ENCODE measurements around the gene IGF2BP1. TPM values are rescaled to one million over a fixed set of nuclear protein-coding genes. Genes with fewer than 3 reads are reported as not detected.

Gene IGF2BP1
- total RNA-seq (2021; fragmentation: NEBNext Ultra II Directional; extraction: Animal tissue kit (Norgen Biotek cat#: 25700)): 487 and 513 TPM in 2 replicates
- polyA plus RNA-seq (2011; rRNA removed): 41.6 and 92.2 TPM in 2 replicates
- 61.5 TPM for polyA plus RNA-seq (2011; cell fraction: cytosol; rRNA removed)
- polyA plus RNA-seq (2011; cell fraction: nucleus; rRNA removed): 133 TPM
- polyA plus RNA-seq (2012, experiment 1 of 2): 99.0 to 129 TPM (median 117 TPM) in 4 replicates
- polyA plus RNA-seq (2012, experiment 2 of 2): 51.1 TPM
- 101 TPM for polyA plus RNA-seq (2013, experiment 1 of 2)
- polyA plus RNA-seq (2013, experiment 2 of 2): 103 TPM
- polyA minus RNA-seq (2011; rRNA and poly(A)+ RNA removed): 125 and 134 TPM in 2 replicates
- polyA minus RNA-seq (2011; cell fraction: cytosol; rRNA and poly(A)+ RNA removed): 145 TPM
- 95.5 TPM for polyA minus RNA-seq (2011; cell fraction: nucleus; rRNA and poly(A)+ RNA removed)
- long read RNA-seq, experiment 1, full-length matches to known transcripts: 6 of 166 reads
- long read RNA-seq, experiment 1, partial matches to known transcripts: 49 of 166 reads
- long read RNA-seq, experiment 1, other reads (novel, unspliced or antisense): 111 of 166 reads
- long read RNA-seq, experiment 2, partial matches to known transcripts: 6 of 15 reads
- long read RNA-seq, experiment 2, other reads (novel, unspliced or antisense): 9 of 15 reads

GRCh38 chr17:48997103-48997826, at the start of gene IGF2BP1:
Gene IGF2BP1, plus strand, starts transcription at chr17:48997385. Its CDS starts 361 bp downstream, at chr17:48997746.
- H2BK15ac ChIP-seq (ENCODE audit: low read length): peak within 1 kb of the TSS; percentile 85; the same call in 1 of the 2 replicates
- H3K79me1 ChIP-seq (ENCODE audit: low read depth, low read length): no peaks in the 10 kb centered on the region
- peaks cover 2 to 13% of the 10 kb centered on the region in 2 experiments for H4K20me1 ChIP-seq (replicated peaks in 1 of 2; ENCODE audit: control insufficient read depth in 1 of 2, insufficient read depth in 2 of 2, low read length in 2 of 2)
- H2BK120ac ChIP-seq (replicated peaks; ENCODE audit: low read depth, low read length): peak within 1 kb of the TSS; percentile 89
- peak within 1 kb of the TSS; percentile 97 for H4K5ac ChIP-seq (ENCODE audit: insufficient read length, low read depth, low read length)
- peaks cover 20% of the 10 kb centered on the region for H3K23me2 ChIP-seq (ENCODE audit: low read depth, low read length)
- H3K23ac ChIP-seq (ENCODE audit: insufficient read length): no peak within 1 kb of the TSS
- peak within 1 kb of the TSS; percentile 99 for H3K18ac ChIP-seq (ENCODE audit: extremely low read depth, low read length)
- DNase-seq (ENCODE audit: low read depth in 1 of 2, low spot score in 2 of 2) (peak; percentile 77 to 82), FAIRE-seq (no peak)
- H2AFZ ChIP-seq (ENCODE audit: low read length): no peak within 1 kb of the TSS
- no peaks in the 10 kb centered on the region for H3K27me3 ChIP-seq (replicated peaks in 1 of 4; ENCODE audit: control insufficient read depth in 3 of 4, extremely low read depth in 1 of 4, insufficient read depth in 3 of 4, low read length in 3 of 4)
- H3K9me3 ChIP-seq (ENCODE audit: insufficient read depth in 2 of 2, low read depth in 1 of 2, low read length in 1 of 2): no peaks in the 10 kb centered on the region
- H3K4me2 ChIP-seq (ENCODE audit: insufficient read depth in 1 of 2, low read depth in 2 of 2, low read length in 2 of 2): peak within 1 kb of the TSS; percentile 86 to 88
- CTCF ChIA-PET (ENCODE audit: partially characterized antibody): interaction anchor here (0.7 to 5.2 kb wide), 9 partner anchors 11 to 293 kb away, joined by 3 to 43 read pairs (median 10); no protein-coding TSS in a partner anchor
- POLR2A ChIA-PET (ENCODE audit: partially characterized antibody): interaction anchor here (0.7 to 14.3 kb wide), 24 partner anchors 12 to 207 kb away, joined by 3 to 366 read pairs (median 15); partner anchors contain the start of genes ATP5MC1, GIP, SNF8 and UBE2Z
- H2BK20ac ChIP-seq (ENCODE audit: low read length): 0 out of 2 replicates have a peak within 1 kb of the TSS, but pooled peaks have one; percentile 43
- 0 out of 2 replicates have a peak within 1 kb of the TSS, but pooled peaks have one; percentile 7 for H2BK12ac ChIP-seq (ENCODE audit: low read depth, low read length)
- WGBS, 2 experiments (ENCODE audit: extremely low coverage in 1 of 2, insufficient coverage in 1 of 2, insufficient read length in 1 of 2, insufficient replicate concordance in 2 of 2, low coverage in 1 of 2, low lambda C conversion rate in 2 of 2, missing lambda C conversion rate in 1 of 2): 2% methylated on average over 27 of the region's 62 CpGs; no CpG with 5 or more reads in 1 of the 2 experiments
- H3K4me1 ChIP-seq (replicated peaks in 1 of 4; ENCODE audit: control insufficient read depth in 3 of 4, insufficient read depth in 4 of 4, low read length in 3 of 4): peaks cover 0 to 10% (median 4%) of the 10 kb centered on the region in 4 experiments; a peak in 4 of 7 replicates
- H3K56ac ChIP-seq (replicated peaks; ENCODE audit: insufficient read length, low read depth, low read length): peak within 1 kb of the TSS; percentile 99
- H3K36me3 ChIP-seq (ENCODE audit: control insufficient read depth in 2 of 4, insufficient read depth in 4 of 4, low read length in 3 of 4): peaks cover 0 to 31% (median 0%) of the 10 kb centered on the region in 4 experiments; a peak in 1 of 8 replicates
- H3K14ac ChIP-seq (ENCODE audit: insufficient read length): peak within 1 kb of the TSS; percentile 89
- peak within 1 kb of the TSS; percentile 96 for H4K8ac ChIP-seq (ENCODE audit: extremely low read depth, insufficient read depth, low read length)
- H4K91ac ChIP-seq (replicated peaks; ENCODE audit: insufficient read length, low read length): peak within 1 kb of the TSS; percentile 96
- peak within 1 kb of the TSS; percentile 97 to 98 (median 98) for H3K9ac ChIP-seq (replicated peaks in 1 of 4; ENCODE audit: extremely low read depth in 1 of 4, low read depth in 3 of 4, low read length in 3 of 4)
- H2AK5ac ChIP-seq (ENCODE audit: low read depth, low read length): peak within 1 kb of the TSS; percentile 84; the same call in 1 of the 2 replicates
- H3K4me3 ChIP-seq (ENCODE audit: extremely low read depth in 1 of 4, insufficient read depth in 2 of 4, low read depth in 3 of 4, low read length in 4 of 4): peak within 1 kb of the TSS; percentile 91 to 100 (median 96)
- peak within 1 kb of the TSS; percentile 96 for H3K4ac ChIP-seq (replicated peaks; ENCODE audit: insufficient read length, low read depth, low read length)
- H2BK5ac ChIP-seq (ENCODE audit: low read depth, low read length): peak within 1 kb of the TSS; percentile 97
- peak within 1 kb of the TSS; percentile 98 for H3K27ac ChIP-seq (ENCODE audit: low read depth, low read length)
- peaks cover 38 to 54% of the 10 kb centered on the region in 2 experiments for H3K79me2 ChIP-seq (ENCODE audit: control insufficient read depth in 1 of 2, insufficient read depth in 2 of 2, low read length in 2 of 2)
- TF ChIP-seq, protein P1, sequence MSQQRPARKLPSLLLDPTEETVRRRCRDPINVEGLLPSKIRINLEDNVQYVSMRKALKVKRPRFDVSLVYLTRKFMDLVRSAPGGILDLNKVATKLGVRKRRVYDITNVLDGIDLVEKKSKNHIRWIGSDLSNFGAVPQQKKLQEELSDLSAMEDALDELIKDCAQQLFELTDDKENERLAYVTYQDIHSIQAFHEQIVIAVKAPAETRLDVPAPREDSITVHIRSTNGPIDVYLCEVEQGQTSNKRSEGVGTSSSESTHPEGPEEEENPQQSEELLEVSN (IDR thresholded peaks at IDR 0.05): no peak
- TF ChIP-seq TEAD4 (IDR thresholded peaks at IDR 0.05; ENCODE audit: low read depth, low read length) (no peak), SP1 (IDR thresholded peaks at IDR 0.05; ENCODE audit: low read depth, low read length) (peak; percentile 67), POU5F1 (IDR thresholded peaks at IDR 0.05; ENCODE audit: low read depth, low read length) (no peak), CTBP2 (IDR thresholded peaks at IDR 0.05; ENCODE audit: borderline replicate concordance, insufficient read depth, insufficient read length, low read length) (no peak), HDAC2 (IDR thresholded peaks at IDR 0.05; ENCODE audit: borderline replicate concordance in 1 of 2, low read depth in 2 of 2, low read length in 2 of 2) (no peak)
